ENCODE measurements around the gene CNTNAP5. TPM values are rescaled to one million over a fixed set of nuclear protein-coding genes. Genes with fewer than 3 reads are reported as not detected.

The CNTNAP5 gene
- total RNA-seq, 2 experiments from 2014 or later: not detected

- Mint-ChIP-seq H3K36me3 (ENCODE audit: low read depth) (no peaks in the 10 kb centered on the region), H3K4me3 (no peak overlapping the region), H3K9me3 (peaks cover 9% of the 10 kb centered on the region), H3K4me1 (ENCODE audit: low read depth) (no peaks in the 10 kb centered on the region), H3K27me3 (no peaks in the 10 kb centered on the region), H3K27ac (no peak overlapping the region)
- DNase-seq (no peak), ATAC-seq (ENCODE audit: poor library complexity) (no peak)
- no peak overlapping the region for H3K4me3 ChIP-seq (ENCODE audit: low read length)
- no peak overlapping the region for H3K27ac ChIP-seq (ENCODE audit: low read depth in 1 of 2, low read length in 2 of 2)
- H3K27me3 ChIP-seq (ENCODE audit: control insufficient read depth in 1 of 2, insufficient read depth in 2 of 2, low read length in 2 of 2): no peaks in the 10 kb centered on the region
- peaks cover 0 to 16% of the 10 kb centered on the region in 2 experiments for H3K9me3 ChIP-seq (ENCODE audit: control insufficient read depth in 1 of 2, insufficient read depth in 1 of 2, low read length in 2 of 2)
- intact Hi-C loops (cut with DNase I, micrococcal nuclease): no loop called here
- no peaks in the 10 kb centered on the region for H3K36me3 ChIP-seq (ENCODE audit: insufficient read depth, low read length)
- TF ChIP-seq CTCF (IDR thresholded peaks at IDR 0.05): no peak
- CTCF ChIA-PET: no interaction called here
- no peaks in the 10 kb centered on the region for H3K4me1 ChIP-seq (ENCODE audit: insufficient read depth, low read length)
- POLR2A ChIA-PET: no interaction called here
Observed at GRCh38 chr2:124267794-124268193, 242.7 kb downstream of the CNTNAP5 start.

GRCh38 chr2:124269348-124269747, 244.3 kb downstream of the CNTNAP5 start:
- no peaks in the 10 kb centered on the region for H3K36me3 Mint-ChIP-seq (ENCODE audit: low read depth)
- peaks cover 3% of the 10 kb centered on the region for H3K9me3 Mint-ChIP-seq

GRCh38 chr2:124272261-124272841, 247.3 kb downstream of the CNTNAP5 start:
- no peak overlapping the region for H3K27ac ChIP-seq (ENCODE audit: low read depth in 1 of 2, low read length in 2 of 2)
- no peaks in the 10 kb centered on the region for H3K27me3 ChIP-seq (ENCODE audit: control insufficient read depth in 1 of 2, insufficient read depth in 2 of 2, low read length in 2 of 2)
- no peak for TF ChIP-seq CTCF (IDR thresholded peaks at IDR 0.05)
- peaks cover 0 to 7% of the 10 kb centered on the region in 2 experiments for H3K9me3 ChIP-seq (ENCODE audit: control insufficient read depth in 1 of 2, insufficient read depth in 1 of 2, low read length in 2 of 2)
- no peaks in the 10 kb centered on the region for H3K4me1 ChIP-seq (ENCODE audit: insufficient read depth, low read length)
- no peak overlapping the region for H3K27ac Mint-ChIP-seq
- H3K9me3 Mint-ChIP-seq: no peaks in the 10 kb centered on the region
- no peak overlapping the region for H3K4me3 Mint-ChIP-seq
- no peaks in the 10 kb centered on the region for H3K4me1 Mint-ChIP-seq (ENCODE audit: low read depth)
- DNase-seq (no peak), ATAC-seq (ENCODE audit: poor library complexity) (no peak)
- H3K36me3 ChIP-seq (ENCODE audit: insufficient read depth, low read length): no peaks in the 10 kb centered on the region
- no peaks in the 10 kb centered on the region for H3K27me3 Mint-ChIP-seq
- H3K4me3 ChIP-seq (ENCODE audit: low read length): no peak overlapping the region
- no peaks in the 10 kb centered on the region for H3K36me3 Mint-ChIP-seq (ENCODE audit: low read depth)
- ChIA-PET POLR2A (no interaction called here), CTCF (no interaction called here)
- intact Hi-C loops (cut with DNase I, micrococcal nuclease): no loop called here

More at GRCh38 chr2:124269348-124269747, 244.3 kb downstream of the CNTNAP5 start:
- Mint-ChIP-seq H3K27ac (no peak overlapping the region), H3K4me3 (no peak overlapping the region), H3K27me3 (no peaks in the 10 kb centered on the region), H3K4me1 (ENCODE audit: low read depth) (no peaks in the 10 kb centered on the region)
- no peaks in the 10 kb centered on the region for H3K36me3 ChIP-seq (ENCODE audit: insufficient read depth, low read length)
- ATAC-seq (ENCODE audit: poor library complexity): no peak
- no peaks in the 10 kb centered on the region for H3K4me1 ChIP-seq (ENCODE audit: insufficient read depth, low read length)
- ChIA-PET POLR2A (no interaction called here), CTCF (no interaction called here)
- H3K9me3 ChIP-seq (ENCODE audit: control insufficient read depth in 1 of 2, insufficient read depth in 1 of 2, low read length in 2 of 2): peaks cover 0 to 14% of the 10 kb centered on the region in 2 experiments
- intact Hi-C loops (cut with DNase I, micrococcal nuclease): no loop called here
- H3K27ac ChIP-seq (ENCODE audit: low read depth in 1 of 2, low read length in 2 of 2): no peak overlapping the region
- H3K27me3 ChIP-seq (ENCODE audit: control insufficient read depth in 1 of 2, insufficient read depth in 2 of 2, low read length in 2 of 2): no peaks in the 10 kb centered on the region
- no peak for DNase-seq
- no peak overlapping the region for H3K4me3 ChIP-seq (ENCODE audit: low read length)
- no peak for TF ChIP-seq CTCF (IDR thresholded peaks at IDR 0.05)
